ENCODE data around the gene TNFRSF11A. TPM values are rescaled to one million over a fixed set of nuclear protein-coding genes. Genes with fewer than 3 reads are reported as not detected.

TNFRSF11A gene
- total RNA-seq, 1 donor from 2014 or later, result 4.8 TPM

DNA sequence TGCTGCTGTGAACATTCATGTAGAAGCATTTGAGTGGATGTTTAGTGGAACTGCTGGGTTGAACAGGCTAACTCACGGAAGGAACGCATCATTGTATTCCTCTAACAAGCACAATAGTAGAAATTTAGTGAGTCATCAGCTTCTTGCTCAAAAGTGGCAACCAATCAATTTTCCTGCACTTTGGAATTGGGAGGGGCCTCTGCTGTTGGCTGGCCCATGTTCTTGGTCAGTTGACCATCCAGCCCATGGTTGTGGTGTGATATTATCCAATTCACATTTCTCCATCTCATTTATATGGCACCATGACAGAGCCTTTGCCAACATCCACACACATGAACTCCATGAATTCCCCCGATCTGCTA is 95.0 kb downstream of the TNFRSF11A start:
- no peak for DNase-seq

GRCh38 chr18:62420513-62421209 is 95.6 kb downstream of the TNFRSF11A start:
- peak; percentile 43 for DNase-seq

DNA sequence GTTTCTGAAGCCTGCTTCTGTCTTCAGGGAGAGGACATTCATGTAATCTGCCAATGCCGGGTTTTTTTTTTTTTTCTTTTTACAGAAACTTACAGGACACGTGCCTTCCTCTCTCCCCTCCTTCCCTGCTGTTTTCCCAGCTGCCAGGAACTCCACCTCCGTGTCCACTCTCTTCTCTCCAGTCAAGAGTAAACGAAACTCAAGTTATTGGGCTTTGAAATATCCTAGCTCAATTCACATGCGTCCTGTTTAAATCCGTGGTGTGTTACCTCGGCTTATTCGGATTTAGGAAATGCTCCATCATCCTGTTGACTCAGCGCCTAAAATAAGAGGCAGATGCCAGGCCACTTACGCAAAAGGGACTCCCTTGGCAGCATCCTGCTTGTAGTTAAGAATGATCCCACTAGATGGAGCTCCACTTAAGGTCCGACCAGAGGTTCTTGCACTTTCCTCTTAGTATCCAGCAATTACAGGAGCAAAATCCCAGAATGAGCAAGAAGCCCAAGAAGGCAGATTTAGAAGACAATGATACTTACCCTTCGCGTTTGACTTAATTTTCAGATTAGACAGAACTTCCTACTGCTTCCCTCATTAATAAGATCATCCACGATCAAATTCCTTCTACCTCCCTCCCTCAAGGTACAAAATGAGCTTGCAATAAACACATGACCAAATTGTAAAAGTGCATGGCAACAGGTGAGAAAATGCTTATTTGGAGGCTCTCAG is 100.5 kb downstream of the TNFRSF11A start:
- DNase-seq, result peak; percentile 96

- DNase-seq, result no peak
Measured at GRCh38 chr18:62426191-62426488, 101.0 kb downstream of the TNFRSF11A start.

DNA sequence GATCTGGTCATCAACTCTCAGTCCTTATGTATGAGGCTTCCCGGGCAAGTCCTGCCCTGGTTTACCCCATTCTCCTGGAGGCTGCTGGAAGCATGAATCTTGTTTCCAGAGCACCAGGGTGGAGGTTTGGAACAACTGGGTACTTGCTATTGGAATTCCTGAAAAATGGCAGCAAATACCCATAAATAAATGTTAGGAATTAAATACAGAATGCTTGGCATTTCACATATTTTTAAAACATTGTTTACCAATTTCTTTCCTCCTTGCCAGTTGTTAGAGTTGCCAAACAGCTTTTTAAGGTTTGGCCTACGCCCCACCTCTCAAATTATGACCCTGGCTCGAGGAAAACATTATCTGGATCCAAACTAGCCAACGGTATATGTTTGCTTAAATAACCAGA is 107.1 kb downstream of the TNFRSF11A start:
- no peak for DNase-seq

- DNase-seq, result no peak
Measured at GRCh38 chr18:62434798-62435197, 109.7 kb downstream of the TNFRSF11A start.

DNA sequence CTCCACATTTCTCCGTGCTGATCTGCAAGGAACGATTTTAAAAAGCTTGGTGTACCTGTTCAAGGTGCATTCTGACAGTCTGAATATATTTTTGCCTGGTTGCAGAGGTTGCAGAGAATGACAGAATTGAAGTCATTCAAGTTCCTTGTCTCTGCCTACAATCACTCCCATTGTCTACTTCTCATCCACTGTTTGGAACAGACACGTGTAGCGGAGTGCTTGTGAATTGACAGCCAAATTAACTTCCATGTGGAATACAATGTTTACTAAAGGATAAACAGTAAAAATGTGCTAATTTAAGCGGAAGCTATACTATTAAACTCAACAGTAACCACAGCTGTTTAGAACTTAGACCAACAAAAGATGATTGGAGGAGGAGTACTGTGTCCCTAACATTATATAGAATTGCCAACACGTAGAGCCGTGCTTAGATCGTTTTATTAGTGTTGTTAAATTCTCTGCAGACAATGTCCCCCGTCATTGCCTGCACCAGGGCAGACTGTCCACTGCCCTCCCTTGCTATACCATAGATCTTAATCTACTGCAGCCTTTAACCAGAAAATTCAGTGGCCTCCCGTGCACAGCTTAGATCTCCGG is 110.4 kb downstream of the TNFRSF11A start:
- no peak for DNase-seq

DNA sequence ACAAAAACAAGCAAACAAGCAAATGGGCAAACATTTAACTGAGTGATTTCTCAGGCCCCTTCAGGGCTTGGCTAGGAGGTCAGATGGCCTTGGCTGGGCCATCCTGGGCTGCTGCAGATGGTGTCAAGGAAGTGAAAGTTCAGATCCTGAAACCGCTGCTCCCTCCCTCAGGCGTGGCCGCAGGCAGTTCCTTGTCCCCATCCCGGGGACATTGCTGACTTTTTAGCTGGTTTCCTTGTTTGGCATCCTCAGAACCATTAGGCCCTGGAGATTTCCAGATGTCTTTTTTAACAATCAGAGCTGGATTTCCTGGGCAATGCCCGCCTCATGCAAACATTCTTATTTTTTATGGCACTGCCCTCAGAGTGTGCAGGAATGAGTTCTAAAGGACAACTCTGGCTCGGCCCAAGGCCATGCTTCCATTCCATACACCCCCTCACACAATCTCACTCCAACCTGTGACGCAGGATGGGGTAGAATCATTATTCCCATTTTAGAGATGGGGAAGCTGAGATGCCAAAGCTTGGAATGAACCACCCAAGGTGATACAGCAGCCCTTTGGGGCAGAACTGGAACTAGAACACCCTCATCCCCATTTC is 111.6 kb downstream of the TNFRSF11A start:
- no peak for DNase-seq

- DNase-seq, result peak; percentile 53
Measured at GRCh38 chr18:62437235-62438017, 112.3 kb downstream of the TNFRSF11A start.

GRCh38 chr18:62438018-62438329 is 112.9 kb downstream of the TNFRSF11A start:
- DNase-seq, result peak; percentile 57

- DNase-seq, result no peak
Measured at GRCh38 chr18:62438402-62438801, 113.3 kb downstream of the TNFRSF11A start.

- no peak for DNase-seq
Measured at GRCh38 chr18:62438866-62439265, 113.8 kb downstream of the TNFRSF11A start.

Small RNAs within 50 kb of the gene (small RNA-seq; reads per million reads assigned to genes)
- gene AC100843.2 (ENCODE audit: low replicate concordance) (not detected), gene RF00019 (ENCODE audit: low replicate concordance) (not detected)

Other genes starting within 250 kb of the TNFRSF11A start
- gene PIGN, start 138.3 kb upstream of the TNFRSF11A start, total RNA-seq, result 58.5 TPM
- 47.2 TPM for gene RELCH, start 138.1 kb upstream of the TNFRSF11A start, total RNA-seq
- gene ZCCHC2, start 197.7 kb downstream of the TNFRSF11A start, total RNA-seq, result 15.4 TPM